CD4-positive, alpha-beta T cell treated with Interferon alpha-2 for 1 hour (primary cell): ENCODE measurements around the gene ISCA1.
"Not testable (repeated sequence)": the region's sequence is repeated elsewhere in the genome, so short reads cannot be mapped to it uniquely, and the experiment has no call there.

Experiments used
- DNase-seq, 2 donors: peaks; one replicate each; pipeline ENCODE4 v3.0.0-alpha.2; 2020 to 2022

ISCA1 gene

GRCh38 chr9:86282077-86282978 is at the start of gene ISCA1:
TSS of gene ISCA1 (minus strand) at chr9:86282538. CDS start at chr9:86282458, 80 bp downstream.
- DNase-seq: peak; percentile 97

GRCh38 chr9:86330186-86330585 is 47.8 kb upstream of the ISCA1 start:
- DNase-seq: no peak

- DNase-seq: no peak
Measured at GRCh38 chr9:86329649-86330048, 47.3 kb upstream of the ISCA1 start.

- DNase-seq: no peak
Measured at GRCh38 chr9:86328156-86328555, 45.8 kb upstream of the ISCA1 start.

- no peak for DNase-seq
Measured at GRCh38 chr9:86326536-86326935, 44.2 kb upstream of the ISCA1 start.

GRCh38 chr9:86324901-86325300 is 42.6 kb upstream of the ISCA1 start:
- no peak for DNase-seq

GRCh38 chr9:86324308-86324707 is 42.0 kb upstream of the ISCA1 start:
- DNase-seq: no peak

- no peak for DNase-seq
Measured at GRCh38 chr9:86322973-86323644, 40.8 kb upstream of the ISCA1 start.

GRCh38 chr9:86321373-86321772 is 39.0 kb upstream of the ISCA1 start:
- DNase-seq: no peak

GRCh38 chr9:86318187-86318586 is 35.8 kb upstream of the ISCA1 start:
- DNase-seq: no peak

- DNase-seq: no peak
Measured at GRCh38 chr9:86315078-86315477, 32.7 kb upstream of the ISCA1 start.

- DNase-seq: not testable (repeated sequence)
Measured at GRCh38 chr9:86312959-86313358, 30.6 kb upstream of the ISCA1 start.

- DNase-seq: no peak
Measured at GRCh38 chr9:86308687-86309086, 26.3 kb upstream of the ISCA1 start.

GRCh38 chr9:86304236-86304730 is 21.9 kb upstream of the ISCA1 start:
- no peak for DNase-seq

GRCh38 chr9:86303316-86303975 is 21.1 kb upstream of the ISCA1 start:
- peak in 1 of 2 donors; percentile 45 for DNase-seq

GRCh38 chr9:86301686-86302085 is 19.3 kb upstream of the ISCA1 start:
- DNase-seq: no peak

GRCh38 chr9:86300701-86301100 is 18.4 kb upstream of the ISCA1 start:
- DNase-seq: no peak

GRCh38 chr9:86298873-86299272 is 16.5 kb upstream of the ISCA1 start:
- no peak for DNase-seq

- DNase-seq: not testable (repeated sequence)
Measured at GRCh38 chr9:86290341-86290740, 8.0 kb upstream of the ISCA1 start.

GRCh38 chr9:86288499-86289198 is 6.3 kb upstream of the ISCA1 start:
- DNase-seq: no peak

- peak in 1 of 2 donors; percentile 24 for DNase-seq
Measured at GRCh38 chr9:86287013-86287412, 4.7 kb upstream of the ISCA1 start.

GRCh38 chr9:86286278-86286677 is 3.9 kb upstream of the ISCA1 start:
- no peak for DNase-seq

GRCh38 chr9:86285261-86285660 is 2.9 kb upstream of the ISCA1 start:
- DNase-seq: no peak
